WTC11 (cell line): Measurements from ENCODE around the gene COL25A1. TPM values are rescaled to one million over a fixed set of nuclear protein-coding genes. Genes with fewer than 3 reads are reported as not detected.

Source experiments
- ATAC-seq: fragments of 200-7000 bp; cut with Tn5 transposase; 2 replicates; pipeline ENCODE4 v1.10.0; 2021; ENCODE audit warnings: mild to moderate bottlenecking, moderate library complexity
- CTCF ChIA-PET: fragments of 300-600 bp; sonication (Branson Sonifier 250); formaldehyde crosslinking; loops from one replicate; lab custom pipeline; 2021; ENCODE audit warnings: antibody characterized with exemption; lab: Charles Lee
- POLR2A ChIA-PET: fragments of 350-600 bp; sonication (Branson Sonifier 250); formaldehyde crosslinking; loops from one replicate; lab custom pipeline; 2021; ENCODE audit warnings: antibody characterized with exemption; lab: Charles Lee
- DNase-seq: peaks from one replicate; pipeline ENCODE4 v3.0.0; 2021; ENCODE audit warnings: low spot score
- H3K27ac Mint-ChIP-seq: 2 replicates; pipeline ENCODE4 v1.8.0; 2021; ENCODE audit warnings: mixed read lengths
- H3K27me3 Mint-ChIP-seq: 2 replicates; pipeline ENCODE4 v1.8.0; 2021; ENCODE audit warnings: low read depth, mild to moderate bottlenecking, moderate library complexity, mixed read lengths
- H3K36me3 Mint-ChIP-seq: 2 replicates; pipeline ENCODE4 v1.8.0; 2021; ENCODE audit warnings: mixed read lengths
- H3K4me1 Mint-ChIP-seq: 2 replicates; pipeline ENCODE4 v1.8.0; 2022; ENCODE audit warnings: mixed read lengths
- H3K4me3 Mint-ChIP-seq: 2 replicates; pipeline ENCODE4 v1.8.0; 2021; ENCODE audit warnings: mild to moderate bottlenecking, moderate library complexity, mixed read lengths
- H3K9me3 Mint-ChIP-seq: 2 replicates; pipeline ENCODE4 v1.8.0; 2021; ENCODE audit warnings: mixed read lengths
- ATF2 ChIP-seq: sonication (generic); formaldehyde crosslinking; IDR thresholded peaks from 2 replicates; pipeline ENCODE4 v1.8.1; 2022; ENCODE audit warnings: low read depth, missing genetic modification reagents, borderline replicate concordance
- ATF3 ChIP-seq: sonication (generic); formaldehyde crosslinking; conservative IDR thresholded peaks from 2 replicates; pipeline ENCODE4 v1.8.1; 2022; ENCODE audit warnings: mild to moderate bottlenecking, missing genetic modification reagents
- CDX4 ChIP-seq: fragments of 250-450 bp; sonication (Bioruptor Pico); IDR thresholded peaks from 2 replicates; pipeline ENCODE4 v1.9.0; 2021; ENCODE audit warnings: moderate library complexity, mild to moderate bottlenecking, inconsistent platforms, borderline replicate concordance
- CREB1 ChIP-seq: sonication (generic); formaldehyde crosslinking; IDR thresholded peaks from 2 replicates; pipeline ENCODE4 v1.8.0; 2023; ENCODE audit warnings: mild to moderate bottlenecking, missing genetic modification reagents
- CREM ChIP-seq: sonication (generic); formaldehyde crosslinking; IDR thresholded peaks from 2 replicates; pipeline ENCODE4 v1.8.1; 2022; ENCODE audit warnings: mild to moderate bottlenecking, missing genetic modification reagents, moderate library complexity
- ETV6 ChIP-seq: sonication (generic); formaldehyde crosslinking; IDR thresholded peaks from 2 replicates; pipeline ENCODE4 v1.8.1; 2022; ENCODE audit warnings: mild to moderate bottlenecking, missing genetic modification reagents
- GTF2I ChIP-seq: fragments of 250-450 bp; sonication (Bioruptor Pico); conservative IDR thresholded peaks from 2 replicates; pipeline ENCODE4 v1.4.0; 2021; ENCODE audit warnings: mild to moderate bottlenecking
- NR1H2 ChIP-seq: sonication (generic); formaldehyde crosslinking; IDR thresholded peaks from 2 replicates; pipeline ENCODE4 v1.9.0; 2021; ENCODE audit warnings: mild to moderate bottlenecking, moderate library complexity, missing genetic modification reagents
- PRDM15 ChIP-seq: sonication (generic); formaldehyde crosslinking; IDR thresholded peaks from 2 replicates; pipeline ENCODE4 v1.8.0; 2022; ENCODE audit warnings: missing genetic modification reagents
- PREB ChIP-seq: sonication (generic); formaldehyde crosslinking; IDR thresholded peaks from 2 replicates; pipeline ENCODE4 v1.8.1; 2022; ENCODE audit warnings: mild to moderate bottlenecking, missing genetic modification reagents, moderate library complexity, borderline replicate concordance
- RELA ChIP-seq: sonication (generic); formaldehyde crosslinking; IDR thresholded peaks from 2 replicates; pipeline ENCODE4 v1.8.1; 2022; ENCODE audit warnings: missing genetic modification reagents, mild to moderate bottlenecking, borderline replicate concordance
- SMAD3 ChIP-seq: sonication (generic); formaldehyde crosslinking; IDR thresholded peaks from 2 replicates; pipeline ENCODE4 v1.8.0; 2022; ENCODE audit warnings: missing genetic modification reagents, mild to moderate bottlenecking, borderline replicate concordance
- TP53 ChIP-seq: sonication (generic); formaldehyde crosslinking; IDR thresholded peaks from 2 replicates; pipeline ENCODE4 v1.8.1; 2023; ENCODE audit warnings: mild to moderate bottlenecking, missing genetic modification reagents
- USF1 ChIP-seq: sonication (generic); formaldehyde crosslinking; IDR thresholded peaks from 2 replicates; pipeline ENCODE4 v1.8.0; 2022; ENCODE audit warnings: mild to moderate bottlenecking, missing genetic modification reagents
- ZNF396 ChIP-seq: fragments of 250-450 bp; sonication (Bioruptor Pico); IDR thresholded peaks from 2 replicates; pipeline ENCODE4 v1.8.0; 2021; ENCODE audit warnings: mild to moderate bottlenecking, moderate library complexity, borderline replicate concordance
- ZNF423 ChIP-seq: fragments of 250-450 bp; sonication (Bioruptor Pico); IDR thresholded peaks from 2 replicates; pipeline ENCODE4 v2.1.2; 2022; ENCODE audit warnings: mild to moderate bottlenecking, moderate library complexity
- ZNF671 ChIP-seq: fragments of 250-450 bp; sonication (Bioruptor Pico); IDR thresholded peaks from 2 replicates; pipeline ENCODE4 v1.8.0; 2021; ENCODE audit warnings: mild to moderate bottlenecking
- total RNA-seq: library from RNA; stranded (reverse); gene quantifications from 3 replicates; pipeline ENCODE4 v1.2.3, GENCODE V29; 2021
- TF ChIP-seq, protein P1 (sequence below): fragments of 250-450 bp; sonication (Bioruptor Pico); IDR thresholded peaks from 2 replicates; pipeline ENCODE4 v2.1.2; 2022; ENCODE audit warnings: mild to moderate bottlenecking, moderate library complexity

The COL25A1 gene
- total RNA-seq, 1 experiment from 2014 or later = 6.6 TPM

DNA sequence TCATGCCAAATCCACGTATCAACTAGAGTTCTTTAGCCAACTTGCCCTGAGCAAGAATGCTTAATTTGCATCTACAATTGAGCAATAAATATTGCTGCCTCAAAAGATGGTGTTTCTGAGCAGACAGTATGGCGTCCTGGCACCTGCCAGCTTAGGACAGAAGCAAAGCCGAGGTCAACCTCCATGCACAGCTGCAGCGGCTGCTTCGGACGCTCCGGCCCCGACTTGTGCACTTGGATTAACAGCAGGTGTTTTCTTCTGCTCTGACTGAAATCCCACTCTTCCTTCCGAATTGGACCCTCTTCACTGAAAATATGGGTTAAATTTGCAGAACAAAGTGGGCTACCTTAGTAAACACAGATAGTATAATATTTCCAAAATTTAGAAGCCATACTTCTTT, 324.4 kb downstream of the COL25A1 start:
- DNase-seq = no peak
- Mint-ChIP-seq H3K36me3 (no peaks in the 10 kb centered on the region), H3K27ac (no peak overlapping the region), H3K9me3 (no peaks in the 10 kb centered on the region), H3K4me3 (no peak overlapping the region), H3K27me3 (no peaks in the 10 kb centered on the region), H3K4me1 (peaks cover 11% of the 10 kb centered on the region)
- TF ChIP-seq ATF3 (CRISPR knock-in tag) = no peak
- no peak for TF ChIP-seq TP53 (CRISPR knock-in tag)
- no peak for TF ChIP-seq PREB (CRISPR knock-in tag)
- TF ChIP-seq RELA (CRISPR knock-in tag) = no peak
- no peak for TF ChIP-seq SMAD3 (CRISPR knock-in tag)
- TF ChIP-seq PRDM15 (CRISPR knock-in tag) = no peak
- no peak for TF ChIP-seq GTF2I (CRISPR knock-in tag)
- TF ChIP-seq CDX4 (CRISPR knock-in tag) = no peak
- TF ChIP-seq ZNF423 = no peak
- no peak for TF ChIP-seq ATF2
- TF ChIP-seq, protein P1, sequence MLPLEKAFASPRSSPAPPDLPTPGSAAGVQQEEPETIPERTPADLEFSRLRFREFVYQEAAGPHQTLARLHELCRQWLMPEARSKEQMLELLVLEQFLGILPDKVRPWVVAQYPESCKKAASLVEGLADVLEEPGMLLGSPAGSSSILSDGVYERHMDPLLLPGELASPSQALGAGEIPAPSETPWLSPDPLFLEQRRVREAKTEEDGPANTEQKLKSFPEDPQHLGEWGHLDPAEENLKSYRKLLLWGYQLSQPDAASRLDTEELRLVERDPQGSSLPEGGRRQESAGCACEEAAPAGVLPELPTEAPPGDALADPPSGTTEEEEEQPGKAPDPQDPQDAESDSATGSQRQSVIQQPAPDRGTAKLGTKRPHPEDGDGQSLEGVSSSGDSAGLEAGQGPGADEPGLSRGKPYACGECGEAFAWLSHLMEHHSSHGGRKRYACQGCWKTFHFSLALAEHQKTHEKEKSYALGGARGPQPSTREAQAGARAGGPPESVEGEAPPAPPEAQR (CRISPR knock-in tag) = no peak
- TF ChIP-seq ZNF396 (CRISPR knock-in tag) = no peak
- TF ChIP-seq ZNF671 (CRISPR knock-in tag) = no peak
- TF ChIP-seq USF1 (CRISPR knock-in tag) = no peak
- no peak for TF ChIP-seq ETV6 (CRISPR knock-in tag)
- no peak for TF ChIP-seq CREB1 (CRISPR knock-in tag)
- no peak for TF ChIP-seq NR1H2
- no peak for TF ChIP-seq CREM (CRISPR knock-in tag)
- ChIA-PET CTCF (no interaction called here), POLR2A (no interaction called here)
- ATAC-seq = no peak
